ENCODE results near the gene DCXR.

Gene DCXR

DNA sequence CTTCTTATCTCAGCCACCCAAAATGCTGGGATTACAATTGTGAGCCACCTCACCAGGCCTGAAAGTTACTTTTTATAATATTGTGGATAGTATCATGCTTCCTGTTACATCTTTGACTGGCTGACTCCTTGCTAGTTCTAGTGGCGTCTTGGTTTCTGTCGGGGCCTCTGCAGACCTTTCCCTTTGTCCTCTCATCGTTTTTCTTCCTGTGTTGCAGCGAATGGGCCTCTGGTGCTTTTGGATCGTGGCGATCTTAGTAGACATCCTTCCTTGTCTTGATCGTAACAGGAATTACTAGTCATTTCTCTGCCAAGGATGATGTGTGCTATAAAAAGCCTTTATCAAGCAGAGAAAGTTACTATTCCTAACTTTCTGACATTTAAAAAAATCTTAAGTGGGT is 39.3 kb downstream of the DCXR start:
- DNase-seq (ENCODE audit: low spot score): no peak

DNA sequence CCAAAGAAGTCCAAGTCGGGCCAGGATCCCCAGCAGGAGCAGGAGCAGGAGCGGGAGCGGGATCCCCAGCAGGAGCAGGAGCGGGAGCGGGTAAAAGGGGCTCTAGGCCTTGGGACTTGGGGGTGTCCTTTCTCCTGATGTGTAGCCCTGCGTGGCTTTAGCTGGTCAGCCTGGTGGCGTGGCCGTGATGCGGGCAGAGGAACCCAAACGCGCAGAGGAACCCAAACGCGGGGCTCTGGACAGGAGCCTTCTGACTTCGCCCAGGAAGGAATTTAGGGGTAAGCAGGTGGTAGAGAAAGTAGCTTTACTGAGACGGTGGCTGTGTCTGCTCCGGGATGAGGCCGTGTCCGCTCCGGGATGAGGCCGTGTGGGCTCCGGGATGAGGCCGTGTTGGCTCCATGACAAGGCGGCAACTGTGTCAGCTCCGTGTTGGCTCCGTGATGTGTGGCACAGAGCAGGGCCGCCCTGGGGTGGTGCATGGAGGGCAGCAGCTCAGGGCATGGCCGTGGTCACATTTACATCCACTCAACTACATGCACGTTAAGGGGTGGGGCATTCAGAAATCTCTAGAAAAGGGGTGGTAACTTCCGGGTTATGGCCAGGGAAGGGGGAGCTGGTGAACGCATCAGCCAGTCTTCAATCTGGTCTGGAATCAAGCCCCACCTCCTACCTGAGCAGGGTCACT is 40.6 kb downstream of the DCXR start:
- no peak for DNase-seq (ENCODE audit: low spot score)

DNA sequence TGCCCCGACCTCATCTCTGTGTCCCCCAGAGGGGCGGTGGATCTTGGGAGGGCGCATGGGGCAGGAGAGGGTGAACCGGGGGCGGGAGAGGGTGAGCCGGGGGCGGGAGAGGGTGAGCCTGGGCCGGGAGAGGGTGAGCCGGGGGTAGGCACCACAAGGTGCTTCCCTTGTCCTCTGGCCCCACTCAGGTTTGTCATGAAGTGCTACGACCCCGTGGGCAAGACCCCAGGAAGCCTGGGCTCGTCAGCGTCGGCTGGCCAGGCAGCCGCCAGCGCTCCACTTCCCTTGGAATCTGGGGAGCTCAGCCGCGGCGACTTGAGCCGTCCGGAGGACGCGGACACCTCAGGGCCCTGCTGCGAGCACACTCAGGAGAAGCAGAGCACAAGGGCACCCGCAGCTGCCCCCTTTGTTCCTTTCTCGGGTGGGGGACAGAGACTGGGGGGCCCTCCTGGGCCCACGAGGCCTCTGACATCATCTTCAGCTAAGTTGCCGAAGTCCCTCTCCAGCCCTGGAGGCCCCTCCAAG is 41.2 kb downstream of the DCXR start:
- DNase-seq (ENCODE audit: low spot score): no peak

DNA sequence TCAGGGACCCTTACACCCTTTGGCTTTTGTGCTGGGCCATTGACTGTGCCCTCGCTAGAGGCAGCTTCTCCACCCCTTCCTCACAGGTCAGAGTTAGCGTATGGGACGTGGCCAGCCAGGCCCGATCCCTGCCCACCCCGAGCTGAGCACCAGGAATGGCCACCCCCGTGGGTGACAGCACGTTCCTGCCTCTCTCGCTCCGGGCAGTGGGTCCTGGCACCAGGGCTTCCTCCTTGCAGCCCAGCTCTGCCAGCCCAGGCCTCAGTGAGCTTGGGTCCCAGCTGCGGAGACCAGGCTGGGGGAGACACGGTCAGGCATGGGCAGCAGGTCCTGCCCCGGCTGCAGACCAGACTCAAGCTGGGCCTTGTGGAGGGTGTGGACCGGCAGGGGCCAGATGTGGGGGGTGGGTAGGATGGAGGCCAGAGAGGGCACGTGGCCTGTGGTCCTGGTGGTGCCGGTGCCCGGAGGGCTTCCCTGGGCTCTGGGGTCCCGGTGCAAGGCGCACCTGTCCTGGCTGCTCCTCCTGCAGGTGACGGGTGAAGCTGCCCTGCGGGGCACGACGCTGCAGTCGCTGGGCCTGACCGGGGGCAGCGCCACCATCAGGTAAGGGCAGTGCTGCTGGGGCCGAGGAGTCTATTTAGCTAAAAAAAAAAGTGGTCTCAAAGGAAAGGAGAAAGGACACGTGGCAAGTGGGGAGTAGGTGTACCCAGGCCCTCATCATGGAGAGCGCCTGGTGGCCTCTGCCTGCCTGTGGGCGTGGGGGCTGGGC is 41.9 kb downstream of the DCXR start:
- DNase-seq (ENCODE audit: low spot score): no peak

DNA sequence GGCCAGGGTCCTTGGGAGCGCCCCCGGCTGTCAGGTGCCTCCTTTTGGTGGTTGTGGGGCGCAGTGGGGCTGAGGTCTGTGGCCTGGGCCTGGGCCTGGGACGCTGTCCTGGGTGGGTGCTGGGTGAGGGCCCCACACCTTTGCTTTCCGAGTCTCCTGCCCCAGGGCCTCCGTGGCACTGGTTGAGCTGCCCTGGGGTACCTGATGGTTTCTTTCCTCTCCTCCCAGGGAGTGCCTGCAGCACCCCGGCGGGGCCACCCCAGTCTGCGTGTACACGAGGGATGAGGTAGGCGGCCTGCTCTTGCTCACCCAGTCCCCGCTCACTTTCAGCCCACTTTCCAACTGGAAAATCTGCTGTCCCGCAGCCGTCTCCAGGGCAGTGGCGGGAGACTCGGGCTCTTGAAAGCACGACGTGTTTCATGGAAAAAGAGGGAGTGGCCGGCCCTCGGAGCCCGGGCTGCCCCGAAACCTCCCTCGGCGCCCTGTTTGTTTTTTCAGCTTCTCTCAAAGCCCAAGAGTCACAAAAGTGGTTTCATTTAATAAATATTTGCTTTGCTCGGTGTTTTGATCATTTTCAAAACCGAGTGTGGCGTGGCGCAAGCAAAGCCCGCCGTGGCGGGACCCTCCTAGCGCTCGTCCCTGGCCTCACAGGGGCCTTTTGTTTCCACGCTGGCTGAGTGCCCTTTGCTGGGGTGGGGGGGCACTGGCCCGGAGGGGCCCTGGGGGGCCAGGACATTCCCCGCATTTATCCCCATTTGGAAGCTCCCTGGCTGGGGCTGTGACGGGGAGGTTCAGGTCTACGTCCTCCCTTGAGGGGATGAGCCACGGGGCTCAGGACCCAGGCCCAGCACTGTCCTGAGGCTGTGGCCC is 42.7 kb downstream of the DCXR start:
- DNase-seq (ENCODE audit: low spot score): no peak

DNA sequence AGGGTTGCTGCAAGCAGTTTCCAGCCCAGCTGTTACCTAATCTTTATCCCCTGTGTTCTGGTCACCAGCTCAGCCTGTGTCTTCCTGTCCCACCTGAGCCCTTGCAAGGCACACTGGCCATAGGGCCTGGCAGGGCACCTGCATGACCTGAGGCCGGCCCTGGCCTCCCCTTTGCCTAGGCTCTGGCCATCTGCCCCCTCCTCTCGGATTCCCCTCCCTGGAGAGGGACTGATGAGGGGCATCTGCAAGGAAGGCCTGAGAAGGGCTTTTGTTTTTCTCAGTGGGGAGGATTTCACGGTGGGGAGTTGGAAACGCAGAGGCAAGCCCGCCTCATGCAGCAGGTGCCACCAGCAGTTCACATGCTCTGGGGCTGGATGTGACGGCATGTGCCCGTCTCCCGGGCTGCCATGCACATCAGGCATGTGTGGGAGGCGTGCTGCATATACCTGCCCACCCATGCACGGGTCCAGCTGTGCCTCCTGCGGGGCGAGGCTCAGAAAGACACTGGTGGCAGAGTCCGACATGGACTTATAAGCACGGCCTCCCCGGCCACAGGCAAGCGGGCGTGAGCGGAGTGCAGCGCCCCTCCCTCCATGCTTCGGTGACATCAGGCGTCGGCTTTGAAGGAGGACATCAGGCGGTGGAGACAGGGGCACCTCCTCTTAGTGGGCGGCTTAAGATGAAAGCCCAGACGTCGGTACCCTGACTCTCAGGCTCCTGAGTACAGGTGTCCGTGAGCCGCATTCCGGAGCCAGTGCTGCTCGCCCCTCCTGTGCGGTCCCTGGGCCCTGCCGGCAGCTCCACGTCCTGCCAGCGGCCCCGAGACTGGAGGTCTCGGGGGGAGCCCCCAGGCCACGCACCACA is 43.5 kb downstream of the DCXR start:
- no peak for DNase-seq (ENCODE audit: low spot score)

DNA sequence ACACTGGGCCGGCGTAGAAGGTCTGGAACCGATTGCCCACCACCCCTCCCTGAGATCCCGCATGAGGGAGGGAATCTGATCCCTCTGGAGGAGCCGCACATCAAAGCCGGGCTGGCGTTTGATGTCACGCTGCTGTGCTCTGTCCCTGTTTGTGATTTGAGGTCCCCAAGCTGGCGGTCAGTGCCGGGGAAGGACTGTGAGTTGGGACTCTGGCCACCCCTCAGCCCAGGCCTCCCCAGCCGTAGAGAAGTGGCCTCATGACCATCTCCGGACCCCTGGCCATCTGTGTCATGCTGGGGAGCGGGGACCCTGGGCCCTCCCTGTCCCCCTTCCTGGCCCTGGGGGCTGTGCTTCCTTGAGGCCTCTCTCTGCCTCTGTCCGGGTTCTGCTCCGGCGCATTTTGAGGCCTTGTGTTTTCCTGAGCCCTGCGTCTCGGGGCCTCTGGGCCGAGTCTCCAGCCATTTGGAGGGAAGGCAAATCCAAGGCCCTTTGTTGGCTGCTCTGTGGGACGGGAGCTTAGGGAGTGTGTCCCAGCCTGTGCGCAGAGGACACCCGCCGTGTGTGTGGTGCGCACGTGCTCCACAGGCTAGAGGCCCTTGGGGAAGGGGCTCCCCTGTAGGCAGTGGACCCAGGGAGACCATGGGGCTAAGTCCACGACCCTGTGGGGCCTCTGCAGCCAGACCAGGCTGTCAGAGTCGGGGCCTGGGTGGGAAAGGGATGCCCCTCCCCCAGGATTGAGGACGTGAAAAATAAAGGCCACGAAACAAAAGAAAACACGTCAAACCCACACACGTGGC is 45.0 kb downstream of the DCXR start:
- DNase-seq (ENCODE audit: low spot score): no peak

DNA sequence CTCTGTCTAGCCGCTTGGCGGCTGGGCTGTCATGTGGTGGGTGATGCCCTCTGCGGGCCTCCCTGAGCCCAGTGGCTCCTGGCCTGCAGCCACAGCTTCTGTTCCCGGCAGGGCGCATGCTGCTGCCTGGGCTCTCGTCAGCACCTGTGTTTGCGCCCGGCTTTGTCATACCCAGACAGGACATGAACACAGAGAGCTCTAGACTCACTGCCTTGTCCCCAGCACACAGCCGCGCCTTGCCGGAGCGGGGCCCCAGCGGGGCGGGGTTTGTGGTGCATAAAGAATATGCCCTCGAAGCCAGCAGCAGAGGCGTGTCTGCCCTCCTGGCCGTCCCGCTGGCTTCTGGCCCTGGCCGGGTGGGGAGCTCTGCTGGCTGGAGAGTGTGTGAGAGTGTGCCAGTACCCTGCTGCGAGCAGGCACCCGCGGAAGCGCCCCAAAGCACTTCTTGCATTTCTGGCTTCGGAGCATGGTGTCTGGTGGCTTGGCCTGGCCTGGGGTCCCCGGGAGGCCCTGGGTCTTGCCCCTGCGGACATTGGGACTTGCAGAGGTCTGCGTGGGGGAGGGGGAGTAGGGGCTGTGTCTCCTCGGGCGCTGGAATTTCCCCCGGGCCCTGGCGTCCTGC is 45.7 kb downstream of the DCXR start:
- no peak for DNase-seq (ENCODE audit: low spot score)

DNA sequence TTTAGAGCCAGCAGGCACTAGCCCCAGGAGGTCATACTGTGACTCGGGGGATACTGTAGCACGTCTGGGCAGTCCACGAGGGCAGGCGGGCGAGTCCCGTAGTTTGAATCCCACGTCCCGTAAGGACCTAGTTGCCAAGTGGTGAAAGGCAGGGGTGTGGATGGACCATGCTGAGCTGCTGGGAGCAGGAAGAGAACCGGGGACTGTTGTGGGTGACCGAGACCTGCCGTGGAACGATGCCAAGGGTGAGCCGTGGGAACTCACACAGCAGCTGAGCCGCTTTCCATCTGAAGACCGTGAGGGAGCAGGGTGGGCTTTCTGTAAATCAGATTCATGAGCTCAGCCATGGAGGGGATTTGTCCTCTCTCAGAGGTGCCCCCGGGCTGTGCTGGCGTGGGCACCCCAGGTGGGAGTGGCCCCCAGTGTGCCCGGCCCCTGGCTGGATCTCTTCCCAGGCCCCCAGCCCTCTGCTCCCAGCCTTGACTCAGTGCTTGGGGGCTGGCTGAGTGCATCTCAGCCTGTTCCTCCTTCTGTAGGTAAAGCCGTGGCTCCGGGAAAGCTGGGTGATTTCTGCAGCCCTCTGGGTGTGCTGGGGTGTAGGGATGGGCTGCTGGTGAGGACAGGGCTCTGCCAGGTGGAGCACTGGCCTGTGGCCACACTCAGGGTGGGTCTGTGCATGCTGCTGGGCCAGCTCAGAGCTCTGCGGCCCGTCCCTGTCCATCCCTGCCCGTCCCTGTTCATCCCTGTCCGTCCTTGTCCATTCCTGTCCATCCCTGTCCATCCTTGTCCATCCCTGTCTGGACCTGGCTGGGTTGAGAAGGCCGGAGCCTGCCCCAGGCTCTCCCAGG is 46.4 kb downstream of the DCXR start:
- no peak for DNase-seq (ENCODE audit: low spot score)

DNA sequence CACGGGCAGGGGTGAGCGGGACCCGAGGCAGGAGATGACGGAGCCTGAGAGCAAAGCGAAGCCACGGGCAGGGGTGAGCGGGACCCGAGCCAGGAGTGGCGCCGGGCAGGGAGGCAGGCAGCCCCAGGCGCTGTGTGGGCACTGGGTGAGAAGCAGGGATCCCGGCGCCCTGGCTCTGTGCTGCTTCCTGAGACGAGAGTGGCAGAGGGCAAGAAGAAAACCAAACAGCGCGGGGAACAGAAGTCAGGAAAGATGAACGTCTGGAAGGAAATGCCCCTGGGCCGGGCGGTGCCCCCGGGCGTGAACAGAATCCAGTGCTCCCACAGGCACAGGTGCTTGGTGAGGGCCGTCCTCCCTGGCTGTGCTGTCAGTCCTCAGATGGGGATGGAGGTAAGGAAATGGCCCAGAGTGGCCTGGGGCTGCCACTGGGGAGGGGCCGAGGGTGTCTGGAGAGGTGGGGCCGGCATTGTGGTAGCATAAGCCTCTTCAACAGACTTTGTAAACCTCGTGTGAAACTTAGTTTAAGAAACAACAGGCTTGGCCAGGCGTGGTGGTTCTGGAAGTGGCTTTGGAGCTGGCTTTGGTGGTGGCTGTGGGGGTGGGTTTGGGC is 50.2 kb downstream of the DCXR start:
- no peak for DNase-seq (ENCODE audit: low spot score)

DNA sequence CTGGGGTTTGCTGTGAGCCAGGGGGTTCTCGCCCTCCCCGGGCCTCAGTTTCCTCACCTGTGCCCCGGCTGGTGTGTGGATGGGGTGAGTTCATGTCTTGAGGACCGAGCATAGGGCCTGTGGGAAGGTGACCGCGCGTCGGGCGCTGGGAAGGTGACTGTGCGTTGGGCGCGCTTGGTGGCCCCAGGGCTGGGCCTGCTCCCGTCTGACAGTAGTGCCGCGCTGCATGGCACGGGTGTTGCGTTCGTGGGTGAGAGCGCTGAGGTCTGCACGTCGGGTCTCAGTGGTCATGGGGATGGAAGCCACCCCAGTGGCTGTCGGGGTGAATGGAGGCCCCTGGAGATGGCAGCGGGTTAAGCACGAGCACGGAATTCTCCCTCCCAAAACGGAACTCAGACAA is 50.9 kb downstream of the DCXR start:
- no peak for DNase-seq (ENCODE audit: low spot score)
